ENCODE results near the gene DMD.

- TF ChIP-seq EP300 (conservative IDR thresholded peaks at IDR 0.05; ENCODE audit: poor library complexity, severe bottlenecking), result no peak
- no peak for TF ChIP-seq EZH2 (IDR thresholded peaks at IDR 0.05; ENCODE audit: borderline replicate concordance, insufficient read depth, low read length, poor library complexity, severe bottlenecking)
Measured at GRCh38 chrX:31166832-31167231, 2044.5 kb downstream of the DMD start.
